NT2/D1 (cell line): Measurements from ENCODE around the gene NTN1.
"Not testable (repeated sequence)": the region's sequence is repeated elsewhere in the genome, so short reads cannot be mapped to it uniquely, and the experiment has no call there.

Experiments
- DNase-seq: peaks from one replicate; pipeline ENCODE4 v3.0.0-alpha.2; 2011; ENCODE audit warnings: low read depth, low spot score
- H3K27me3 ChIP-seq: 2 replicates; pipeline ENCODE4 v1.6.0; 2011; ENCODE audit warnings: mild to moderate bottlenecking; ENCODE audit not compliant: insufficient read length, insufficient read depth
- H3K36me3 ChIP-seq: 2 replicates; pipeline ENCODE4 v1.6.1; 2011; ENCODE audit warnings: mild to moderate bottlenecking, low read length, mixed read lengths; ENCODE audit not compliant: insufficient read depth, insufficient read length
- H3K4me1 ChIP-seq: 2 replicates; pipeline ENCODE4 v1.5.1; 2011; ENCODE audit not compliant: insufficient read depth, insufficient read length
- H3K4me3 ChIP-seq: 2 replicates; pipeline ENCODE4 v1.5.1; 2011; ENCODE audit warnings: low read depth; ENCODE audit not compliant: insufficient read length
- H3K9ac ChIP-seq: 2 replicates; pipeline ENCODE4 v1.6.0; 2011; ENCODE audit warnings: low read depth; ENCODE audit not compliant: insufficient read length
- H3K9me3 ChIP-seq: 2 replicates; pipeline ENCODE4 v1.5.1; 2011; ENCODE audit warnings: mild to moderate bottlenecking, low read length; ENCODE audit not compliant: insufficient read depth
- SUZ12 ChIP-seq: IDR thresholded peaks from 2 replicates; pipeline ENCODE4 v1.6.1; 2011; ENCODE audit not compliant: insufficient read length, insufficient read depth; ENCODE audit errors: extremely low read depth
- YY1 ChIP-seq: IDR thresholded peaks from 2 replicates; pipeline ENCODE4 v1.6.1; 2011; ENCODE audit not compliant: insufficient read length, insufficient read depth
- ZNF274 ChIP-seq: IDR thresholded peaks from 2 replicates; pipeline ENCODE4 v1.6.1; 2011; ENCODE audit warnings: mild to moderate bottlenecking, low read depth, low read length

The NTN1 gene

GRCh38 chr17:9150446-9151090 lies 129.3 kb downstream of the NTN1 start:
- H3K4me1 ChIP-seq: peaks cover 4% of the 10 kb centered on the region
- peak overlapping the region; percentile 70 for H3K9ac ChIP-seq
- peaks cover 5% of the 10 kb centered on the region; the same call in 1 of the 2 replicates for H3K9me3 ChIP-seq
- TF ChIP-seq ZNF274: no peak
- TF ChIP-seq YY1: no peak
- no peaks in the 10 kb centered on the region for H3K27me3 ChIP-seq
- no peak overlapping the region for H3K4me3 ChIP-seq
- no peak for DNase-seq
- H3K36me3 ChIP-seq: no peaks in the 10 kb centered on the region

GRCh38 chr17:9151091-9151490 lies 129.8 kb downstream of the NTN1 start:
- DNase-seq: no peak
- H3K36me3 ChIP-seq: no peaks in the 10 kb centered on the region
- H3K9ac ChIP-seq: peak overlapping the region; percentile 70
- H3K4me3 ChIP-seq: no peak overlapping the region
- TF ChIP-seq SUZ12 (no peak), YY1 (no peak), ZNF274 (no peak)
- H3K4me1 ChIP-seq: peaks cover 4% of the 10 kb centered on the region
- peaks cover 5% of the 10 kb centered on the region; the same call in 1 of the 2 replicates for H3K9me3 ChIP-seq
- no peaks in the 10 kb centered on the region for H3K27me3 ChIP-seq

GRCh38 chr17:9151740-9152139 lies 130.4 kb downstream of the NTN1 start:
- not testable (repeated sequence) for H3K27me3 ChIP-seq

GRCh38 chr17:9158544-9159452 lies 137.5 kb downstream of the NTN1 start:
- peaks cover 12% of the 10 kb centered on the region for H3K9me3 ChIP-seq
- no peak overlapping the region for H3K4me3 ChIP-seq
- H3K27me3 ChIP-seq: no peaks in the 10 kb centered on the region
- peaks cover 4% of the 10 kb centered on the region for H3K36me3 ChIP-seq
- TF ChIP-seq SUZ12: no peak
- no peak for TF ChIP-seq ZNF274
- TF ChIP-seq YY1: no peak
- H3K9ac ChIP-seq: no peak overlapping the region
- H3K4me1 ChIP-seq: peaks cover 15% of the 10 kb centered on the region
- no peak for DNase-seq

More at GRCh38 chr17:9151740-9152139, 130.4 kb downstream of the NTN1 start:
- H3K9ac ChIP-seq, H3K9me3 ChIP-seq, H3K4me1 ChIP-seq, H3K4me3 ChIP-seq, DNase-seq, H3K36me3 ChIP-seq: not testable (repeated sequence)

GRCh38 chr17:9162275-9162985 lies 141.1 kb downstream of the NTN1 start:
- Histone ChIP-seq H3K9me3 (peaks cover 12% of the 10 kb centered on the region), H3K9ac (no peak overlapping the region), H3K4me3 (no peak overlapping the region), H3K36me3 (peaks cover 4% of the 10 kb centered on the region), H3K4me1 (peaks cover 11% of the 10 kb centered on the region), H3K27me3 (no peaks in the 10 kb centered on the region)
- DNase-seq: no peak
- TF ChIP-seq ZNF274 (no peak), SUZ12 (no peak), YY1 (no peak)

GRCh38 chr17:9166788-9167187 lies 145.5 kb downstream of the NTN1 start:
- DNase-seq: no peak
- H3K27me3 ChIP-seq: no peaks in the 10 kb centered on the region
- H3K4me3 ChIP-seq: no peak overlapping the region
- no peaks in the 10 kb centered on the region for H3K9me3 ChIP-seq
- peaks cover 4% of the 10 kb centered on the region for H3K36me3 ChIP-seq
- no peak overlapping the region for H3K9ac ChIP-seq
- peaks cover 4% of the 10 kb centered on the region for H3K4me1 ChIP-seq
- TF ChIP-seq SUZ12: no peak
- no peak for TF ChIP-seq ZNF274
- TF ChIP-seq YY1: no peak

GRCh38 chr17:9167379-9167778 lies 146.1 kb downstream of the NTN1 start:
- Histone ChIP-seq H3K36me3 (peaks cover 4% of the 10 kb centered on the region), H3K9ac (no peak overlapping the region), H3K4me1 (peaks cover 2% of the 10 kb centered on the region), H3K4me3 (no peak overlapping the region), H3K27me3 (no peaks in the 10 kb centered on the region), H3K9me3 (no peaks in the 10 kb centered on the region)
- DNase-seq: no peak
- TF ChIP-seq ZNF274 (no peak), YY1 (no peak), SUZ12 (no peak)
